ENCODE results near the gene WDFY3. TPM values are rescaled to one million over a fixed set of nuclear protein-coding genes. Genes with fewer than 3 reads are reported as not detected.
"Not testable (repeated sequence)": the region's sequence is repeated elsewhere in the genome, so short reads cannot be mapped to it uniquely, and the experiment has no call there.

Gene WDFY3
- polyA plus RNA-seq, 3 donors = 47.8 to 60.8 (median 53.4) TPM

DNA sequence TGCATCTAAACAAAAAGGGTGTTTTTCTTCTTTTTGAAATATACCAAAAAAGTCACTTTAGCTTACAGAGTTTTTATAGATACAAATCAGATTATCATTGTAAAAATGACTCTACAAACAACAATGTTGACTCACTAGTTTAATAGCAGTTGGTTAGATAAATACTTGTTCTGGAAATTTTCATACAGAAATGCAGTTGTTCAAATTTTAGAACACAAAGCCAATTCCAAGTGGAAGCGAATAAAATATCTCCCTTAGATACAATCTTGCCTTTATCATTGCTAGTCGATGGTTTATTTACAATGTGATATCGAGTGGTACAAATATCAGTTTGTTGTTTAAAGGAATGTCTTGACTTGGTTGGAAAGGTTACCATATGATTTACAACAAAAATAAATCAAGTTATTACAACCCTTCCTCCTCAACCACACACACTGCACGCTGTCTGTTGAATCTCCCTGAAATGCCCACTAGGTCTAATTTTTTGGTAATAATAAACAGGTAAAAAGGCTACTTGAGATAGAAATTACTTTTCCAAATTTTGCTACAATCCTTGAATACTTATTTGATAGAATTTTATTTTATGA is 268.8 kb downstream of the WDFY3 start:
- DNase-seq (ENCODE audit: extremely low read depth in 1 of 11, low read depth in 9 of 11, low spot score in 4 of 11) = no peak

DNA sequence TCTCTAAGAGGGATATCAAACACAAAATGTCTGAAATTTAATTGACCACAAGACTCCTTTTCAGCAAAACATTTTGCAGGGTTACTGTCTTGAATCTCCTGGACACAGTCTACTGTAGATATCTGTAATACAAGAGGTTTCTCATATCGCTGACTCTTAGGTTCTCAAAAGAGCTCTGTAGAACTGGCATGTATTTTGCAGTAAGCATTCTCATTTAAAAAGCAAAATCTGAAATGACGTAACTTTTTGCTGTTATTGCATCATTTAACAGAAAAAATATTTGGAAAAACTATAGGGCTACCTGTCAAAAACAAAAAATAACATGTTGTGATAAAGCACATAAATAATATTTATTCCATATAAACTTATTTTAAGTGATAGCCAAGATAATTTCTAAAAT is 269.3 kb downstream of the WDFY3 start:
- DNase-seq (ENCODE audit: extremely low read depth in 1 of 11, low read depth in 9 of 11, low spot score in 4 of 11) = no peak

DNA sequence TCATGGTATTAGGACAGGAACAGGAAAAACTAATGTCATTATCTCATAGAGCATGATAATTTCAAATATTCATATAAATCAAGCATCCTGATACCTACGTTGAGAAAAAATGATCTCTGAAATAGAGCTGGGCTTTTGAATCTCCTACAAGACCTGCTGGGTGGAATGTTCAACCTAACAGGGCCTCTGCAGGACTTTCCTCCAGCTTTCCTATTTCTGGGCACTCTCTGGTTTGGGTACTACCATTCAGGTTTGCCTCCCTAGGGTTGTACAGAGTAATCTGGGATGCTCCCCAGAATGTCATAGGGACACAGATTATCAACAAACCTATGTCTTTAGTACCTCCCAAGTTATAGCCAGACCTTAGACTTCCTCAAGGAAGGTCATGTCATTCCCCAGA is 274.7 kb downstream of the WDFY3 start:
- DNase-seq (ENCODE audit: extremely low read depth in 1 of 11, low read depth in 9 of 11, low spot score in 4 of 11) = no peak

DNA sequence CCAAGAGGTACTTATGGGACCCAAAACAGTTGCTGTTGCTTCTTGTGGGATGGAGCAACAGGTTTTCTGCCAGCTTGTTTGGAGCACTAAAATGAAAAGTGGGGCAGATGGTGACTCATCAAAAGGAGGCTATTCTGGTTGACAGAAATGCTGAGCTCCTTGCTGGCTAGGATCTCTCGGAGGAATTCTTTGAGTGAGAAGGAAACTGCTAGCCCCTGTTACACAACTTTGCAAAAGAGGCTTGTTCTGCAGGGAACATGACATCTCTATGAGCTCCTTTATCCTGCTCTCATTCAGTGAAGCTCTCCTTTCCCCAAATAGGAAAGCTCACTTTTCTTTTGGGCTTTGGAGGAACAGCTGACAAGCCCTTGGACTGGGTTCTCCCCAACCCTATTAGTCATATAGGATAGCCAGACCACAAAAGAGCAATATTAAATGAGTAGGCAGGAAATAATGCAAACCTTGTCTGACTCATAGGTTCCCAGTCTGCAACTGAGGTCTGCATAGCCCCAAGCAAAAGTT is 275.3 kb downstream of the WDFY3 start:
- DNase-seq (ENCODE audit: extremely low read depth in 1 of 11, low read depth in 9 of 11, low spot score in 4 of 11) = no peak

DNA sequence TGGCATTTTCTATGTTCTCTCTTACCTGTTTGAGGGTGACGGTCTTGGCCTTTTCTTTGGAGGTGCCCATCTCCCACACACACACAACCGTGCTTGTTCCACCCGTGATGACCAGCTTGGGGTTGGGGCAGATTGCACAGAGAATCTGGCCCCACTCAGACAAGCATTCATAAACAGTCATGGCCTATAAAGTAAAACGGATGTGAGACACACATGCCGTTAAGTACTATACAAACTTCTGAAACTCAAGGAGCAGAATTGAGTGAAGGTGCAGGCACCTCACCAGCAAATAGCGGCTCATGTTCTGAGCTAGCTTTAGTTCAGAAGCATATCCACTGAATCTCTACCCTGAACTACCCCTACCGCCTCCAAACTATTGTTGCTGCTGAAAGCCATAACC is 276.0 kb downstream of the WDFY3 start:
- DNase-seq (ENCODE audit: extremely low read depth in 1 of 11, low read depth in 9 of 11, low spot score in 4 of 11) = no peak

DNA sequence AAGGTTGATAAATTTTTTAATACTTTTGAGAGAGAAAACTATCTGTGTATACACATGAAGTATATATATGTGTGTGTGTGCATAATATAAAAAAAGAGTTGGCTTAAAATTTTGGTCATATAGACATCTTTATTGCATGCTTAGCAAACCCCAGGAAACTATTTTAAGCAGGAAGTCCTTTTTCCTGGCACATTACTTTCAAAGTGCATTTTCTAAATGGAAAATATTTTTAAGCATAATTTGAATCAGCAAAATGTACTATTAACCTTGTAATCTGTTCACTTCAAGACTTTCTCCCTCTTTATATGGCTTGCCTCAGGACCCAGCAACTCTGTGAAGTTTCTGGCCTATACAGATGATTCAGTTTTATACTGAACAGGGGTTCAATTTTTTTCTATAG is 277.3 kb downstream of the WDFY3 start:
- DNase-seq (ENCODE audit: extremely low read depth in 1 of 11, low read depth in 9 of 11, low spot score in 4 of 11) = no peak

DNA sequence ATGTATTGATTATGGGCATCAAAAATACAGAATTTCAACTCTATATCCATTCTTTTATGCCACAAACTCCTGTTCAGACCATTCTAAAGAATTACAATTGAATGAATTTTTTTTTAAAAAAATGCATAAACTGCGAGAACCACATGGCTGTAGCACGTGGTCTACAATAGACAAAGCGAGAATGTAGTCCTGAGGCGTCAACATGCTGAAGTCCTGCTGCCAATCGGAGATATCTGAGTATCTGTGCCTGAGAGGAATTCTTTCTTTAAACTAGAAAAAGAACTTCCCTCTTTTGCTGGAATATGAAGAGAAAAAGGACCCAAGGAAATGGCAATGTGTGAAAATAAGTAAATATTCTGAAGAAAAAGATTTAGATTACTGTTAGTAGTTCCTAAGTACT is 277.9 kb downstream of the WDFY3 start:
- no peak for DNase-seq (ENCODE audit: extremely low read depth in 1 of 11, low read depth in 9 of 11, low spot score in 4 of 11)

DNA sequence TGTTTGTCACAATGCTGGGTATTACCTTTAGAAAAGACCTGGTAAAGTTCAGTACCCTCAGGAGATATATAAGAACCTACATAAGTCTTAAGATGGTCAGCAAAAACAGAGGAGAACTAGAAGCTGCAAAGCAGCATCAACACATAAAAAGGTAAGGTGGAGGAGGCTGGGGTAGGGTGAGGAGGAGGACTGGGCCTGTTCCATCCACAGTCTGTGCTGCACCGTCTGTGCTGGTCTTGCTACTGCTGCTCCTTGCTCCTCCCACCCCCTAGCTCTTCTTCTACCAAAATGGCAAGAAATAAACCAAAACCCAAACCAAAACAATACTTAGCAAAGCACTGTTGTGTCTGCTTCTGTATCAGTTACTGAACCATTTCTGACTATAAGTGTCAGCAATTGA is 281.4 kb downstream of the WDFY3 start:
- no peak for DNase-seq (ENCODE audit: extremely low read depth in 1 of 11, low read depth in 9 of 11, low spot score in 4 of 11)

DNA sequence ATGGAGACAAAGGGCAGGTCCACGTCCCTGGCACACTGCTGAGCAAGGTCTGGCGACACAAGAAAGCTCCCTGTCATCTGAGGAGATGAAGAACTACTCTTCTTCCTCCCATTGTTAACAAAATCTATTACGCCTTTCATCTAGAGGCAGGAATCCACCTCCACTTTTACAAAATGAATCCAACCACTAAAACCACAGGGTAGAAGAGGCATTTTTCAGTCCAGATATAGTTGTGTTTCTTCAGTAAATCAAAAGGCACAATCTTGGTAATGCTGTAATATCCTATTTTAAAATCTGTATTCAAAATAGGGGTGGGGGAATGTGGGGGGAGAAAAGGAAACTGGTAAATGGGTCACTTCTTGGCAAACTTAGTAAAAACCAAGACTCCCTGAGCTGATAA is 282.1 kb downstream of the WDFY3 start:
- no peak for DNase-seq (ENCODE audit: extremely low read depth in 1 of 11, low read depth in 9 of 11, low spot score in 4 of 11)

DNA sequence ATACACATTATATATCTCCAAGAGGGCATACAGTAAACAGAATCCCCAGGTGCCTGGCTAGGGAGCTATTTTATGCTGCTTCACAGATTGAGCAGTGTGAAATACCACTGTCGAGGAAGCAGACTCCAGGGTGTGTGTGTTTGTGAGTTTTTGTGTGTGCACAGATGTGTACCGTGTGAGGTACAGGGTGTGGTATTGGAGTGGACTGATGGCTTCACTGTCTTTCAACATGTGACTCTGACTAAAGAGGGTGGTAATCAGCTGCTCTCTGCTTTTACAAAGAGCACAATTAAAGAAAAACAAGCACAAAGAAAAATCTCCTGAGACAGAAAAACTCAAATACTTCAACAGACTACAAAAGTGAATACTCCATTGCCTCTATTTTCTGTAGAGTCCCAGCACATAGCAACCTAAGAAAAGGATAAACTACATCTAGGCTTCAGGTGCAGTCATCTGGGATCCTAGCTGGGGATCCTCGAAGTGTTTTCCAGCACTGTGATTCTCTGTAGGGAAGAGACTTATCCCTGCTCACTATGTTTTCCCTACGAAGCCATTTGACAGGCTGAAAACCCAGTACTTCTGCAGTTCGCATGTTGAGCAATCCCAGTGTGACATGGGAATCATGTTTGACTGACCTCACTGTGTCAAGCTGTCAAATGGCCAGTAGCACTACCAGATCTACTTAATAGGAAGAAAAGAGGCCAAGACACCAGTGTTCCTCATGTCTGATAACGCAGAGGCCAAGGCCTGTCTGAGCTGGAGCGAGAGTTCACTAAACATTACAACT is 283.2 kb downstream of the WDFY3 start:
- DNase-seq (ENCODE audit: extremely low read depth in 1 of 11, low read depth in 9 of 11, low spot score in 4 of 11) = no peak

DNA sequence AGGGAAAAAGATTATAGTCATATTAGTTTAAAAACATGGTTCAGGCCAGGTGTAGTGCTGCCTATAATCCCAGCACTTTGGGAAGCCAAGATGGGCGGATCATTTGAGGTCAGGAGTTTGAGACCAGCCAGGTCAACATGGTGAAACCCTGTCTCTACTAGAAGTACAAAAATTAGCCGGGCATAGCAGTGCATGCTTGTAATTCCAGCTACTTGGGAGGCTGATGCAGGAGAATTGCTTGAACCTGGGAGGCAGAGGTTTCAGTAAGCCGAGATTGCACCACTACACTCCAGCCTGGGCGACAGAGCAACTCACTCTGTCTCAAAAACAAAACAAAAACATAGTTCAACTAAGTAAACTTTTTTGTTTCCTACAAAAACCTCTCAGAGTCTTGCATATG is 283.8 kb downstream of the WDFY3 start:
- DNase-seq (ENCODE audit: extremely low read depth in 1 of 11, low read depth in 9 of 11, low spot score in 4 of 11) = not testable (repeated sequence)

DNA sequence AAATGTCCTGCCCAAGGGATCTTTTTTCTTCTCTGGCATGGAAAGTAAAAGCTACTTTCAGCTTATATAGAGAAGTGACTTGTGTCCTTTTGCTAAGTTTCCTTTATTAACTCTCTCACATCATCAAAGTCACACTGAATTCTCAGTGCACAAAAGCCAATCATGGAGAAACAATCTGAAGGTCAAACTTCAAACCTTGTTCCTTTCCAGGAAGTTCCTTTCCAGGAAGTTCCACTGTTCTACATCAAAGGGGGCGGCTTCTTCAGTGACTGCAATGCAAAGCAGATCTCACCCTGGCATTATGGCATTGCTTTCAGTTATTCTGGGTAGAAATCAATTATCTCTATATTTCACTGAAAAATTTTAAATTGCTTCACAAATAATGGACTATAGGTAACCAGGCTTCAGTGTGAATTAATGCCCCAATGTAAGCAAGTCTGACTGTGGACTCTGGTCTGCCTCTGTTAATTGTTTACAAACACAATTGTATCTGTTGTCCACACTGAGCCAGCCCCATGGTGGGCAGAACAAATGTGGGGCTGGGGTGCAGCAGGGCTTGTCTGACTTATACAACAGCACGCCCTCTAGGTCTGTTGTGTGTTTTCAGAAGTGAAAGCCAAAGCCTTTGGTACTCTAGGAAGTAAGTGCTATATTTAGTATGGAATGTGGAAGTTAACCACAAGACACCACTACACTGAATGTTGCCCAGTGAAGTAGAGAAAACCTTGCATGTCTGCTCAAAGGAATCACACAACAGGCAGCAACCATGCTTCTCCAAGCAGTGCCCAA is 284.8 kb downstream of the WDFY3 start:
- peak in 3 of 11 donors; percentile 12 to 39 (median 16) for DNase-seq (ENCODE audit: extremely low read depth in 1 of 11, low read depth in 9 of 11, low spot score in 4 of 11)

DNA sequence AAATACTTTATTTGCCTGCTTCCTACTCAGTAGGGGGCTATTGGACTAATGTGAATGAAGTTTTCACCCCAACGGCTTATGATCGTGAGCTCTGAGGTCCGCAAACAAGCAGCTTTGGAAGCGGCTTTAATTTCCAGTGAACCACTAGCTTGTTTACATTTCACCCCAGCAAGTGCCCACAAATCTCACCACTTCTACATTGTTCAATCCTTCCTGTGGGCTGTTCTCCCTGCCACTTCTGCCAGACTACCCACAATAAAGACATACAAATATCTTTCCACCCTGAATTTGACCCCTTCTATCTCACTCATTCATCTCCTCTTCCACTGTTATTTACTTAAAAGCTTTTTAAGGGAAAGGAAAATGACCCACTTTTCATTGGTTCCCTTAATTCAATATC is 285.5 kb downstream of the WDFY3 start:
- no peak for DNase-seq (ENCODE audit: extremely low read depth in 1 of 11, low read depth in 9 of 11, low spot score in 4 of 11)

DNA sequence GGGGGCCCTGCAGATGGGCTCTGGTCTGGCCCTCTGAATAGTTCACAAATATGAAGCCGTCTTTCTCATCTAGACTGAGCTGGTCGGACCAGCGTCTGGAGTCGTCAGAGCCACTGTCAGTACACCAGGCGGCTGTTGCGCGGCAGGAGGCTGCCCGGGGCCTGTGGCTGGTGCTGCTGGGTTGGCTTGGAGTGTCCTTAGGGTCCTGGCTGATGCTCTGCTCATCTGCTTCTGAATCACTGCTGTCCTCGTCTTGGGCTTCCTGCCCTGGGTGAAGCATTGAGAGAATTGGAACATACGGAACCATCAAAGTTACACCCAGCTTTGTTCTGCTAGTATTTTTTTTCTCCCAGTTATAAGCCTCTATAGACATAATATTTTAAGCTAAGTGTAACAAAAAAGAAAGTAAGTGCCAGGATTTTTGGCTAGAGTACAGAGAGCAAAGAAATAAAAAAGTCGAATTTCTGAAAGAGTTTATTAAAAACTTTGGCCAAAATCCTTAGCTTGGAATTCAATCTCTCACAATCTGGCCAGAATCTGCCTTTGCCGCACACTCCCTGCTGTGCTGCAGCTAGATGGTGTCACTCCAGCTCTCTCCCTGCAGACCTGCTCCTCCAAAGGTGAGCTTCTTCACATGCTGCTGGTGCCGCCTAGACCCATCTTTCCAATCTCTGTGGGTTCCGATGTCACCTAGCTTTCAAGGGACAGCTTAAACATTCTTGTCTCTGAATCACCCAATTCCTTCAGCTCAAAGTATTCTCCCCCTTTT is 287.3 kb downstream of the WDFY3 start:
- no peak for DNase-seq (ENCODE audit: extremely low read depth in 1 of 11, low read depth in 9 of 11, low spot score in 4 of 11)

DNA sequence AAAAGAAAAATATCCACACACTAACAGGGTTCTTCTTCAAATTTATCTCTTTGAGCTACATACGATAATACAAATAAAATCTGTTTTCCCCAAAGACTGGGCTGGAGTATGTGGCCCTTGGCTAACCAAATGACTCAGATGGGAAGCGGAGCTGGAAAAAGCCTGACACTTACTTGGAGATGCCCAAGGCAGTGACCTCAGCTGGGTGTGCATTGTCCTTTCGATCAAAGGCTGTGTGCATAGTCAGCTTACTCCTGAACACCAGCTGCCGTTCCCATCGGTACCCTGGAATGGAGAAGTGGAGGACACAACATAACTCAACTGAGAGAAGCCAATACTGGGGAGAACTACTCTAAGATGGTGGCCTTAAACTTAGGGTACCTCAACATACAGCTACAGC is 288.5 kb downstream of the WDFY3 start:
- no peak for DNase-seq (ENCODE audit: extremely low read depth in 1 of 11, low read depth in 9 of 11, low spot score in 4 of 11)

DNA sequence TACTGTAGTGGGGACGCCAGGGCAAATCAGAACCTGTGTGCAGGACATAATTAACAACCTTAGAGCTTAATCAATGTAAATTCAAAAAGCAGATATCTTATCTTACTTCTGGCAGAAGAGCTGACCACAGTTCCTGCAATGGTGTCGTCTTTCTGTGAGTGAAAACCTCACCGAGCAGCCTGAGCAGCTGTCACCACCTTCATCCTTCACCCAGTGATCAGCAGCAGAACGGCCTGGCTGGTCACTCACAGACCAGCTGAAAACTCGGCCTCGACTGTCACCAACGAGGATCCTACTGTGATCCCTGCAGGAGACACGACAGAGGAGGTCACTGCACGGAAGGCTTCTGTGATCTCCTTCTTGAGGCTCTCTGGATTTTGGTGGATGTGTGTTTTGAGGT is 289.4 kb downstream of the WDFY3 start:
- no peak for DNase-seq (ENCODE audit: extremely low read depth in 1 of 11, low read depth in 9 of 11, low spot score in 4 of 11)

DNA sequence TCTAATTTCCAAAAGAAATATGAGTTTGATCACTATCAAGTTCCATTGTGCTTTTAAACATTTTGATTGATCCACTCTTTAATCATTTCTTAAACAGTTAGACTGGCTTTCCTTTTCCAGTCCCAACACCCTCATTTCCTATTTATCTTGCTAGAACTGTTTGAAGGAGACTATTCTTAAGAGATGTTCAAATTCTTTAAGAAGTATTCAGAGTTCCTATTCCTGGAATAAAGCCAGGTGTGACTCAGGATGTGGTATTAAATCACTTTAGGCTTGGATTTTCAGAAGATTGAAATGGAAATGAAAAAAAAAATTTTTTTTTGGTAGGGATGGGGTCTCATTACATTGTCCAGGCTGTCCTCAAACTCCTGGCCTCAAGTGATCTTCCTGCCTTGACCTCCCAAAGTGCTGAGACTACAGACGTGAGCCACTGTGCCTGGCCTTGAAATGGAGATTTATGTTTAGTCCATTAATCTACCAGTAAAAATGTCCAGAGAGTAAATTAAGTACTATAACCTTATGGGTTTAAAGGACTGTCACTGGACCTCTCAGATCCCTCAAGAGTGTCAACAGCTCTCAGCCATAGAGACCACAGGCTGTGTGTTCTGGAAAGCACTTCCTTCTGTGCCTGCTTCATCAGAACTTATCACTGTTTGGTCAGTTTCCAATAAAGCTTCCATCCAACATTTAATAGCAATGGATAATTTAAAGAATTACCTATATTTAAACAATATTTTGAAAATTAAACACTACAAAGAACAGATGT is 292.8 kb downstream of the WDFY3 start:
- peak in 5 of 11 donors; percentile 12 to 17 (median 12) for DNase-seq (ENCODE audit: extremely low read depth in 1 of 11, low read depth in 9 of 11, low spot score in 4 of 11)

DNA sequence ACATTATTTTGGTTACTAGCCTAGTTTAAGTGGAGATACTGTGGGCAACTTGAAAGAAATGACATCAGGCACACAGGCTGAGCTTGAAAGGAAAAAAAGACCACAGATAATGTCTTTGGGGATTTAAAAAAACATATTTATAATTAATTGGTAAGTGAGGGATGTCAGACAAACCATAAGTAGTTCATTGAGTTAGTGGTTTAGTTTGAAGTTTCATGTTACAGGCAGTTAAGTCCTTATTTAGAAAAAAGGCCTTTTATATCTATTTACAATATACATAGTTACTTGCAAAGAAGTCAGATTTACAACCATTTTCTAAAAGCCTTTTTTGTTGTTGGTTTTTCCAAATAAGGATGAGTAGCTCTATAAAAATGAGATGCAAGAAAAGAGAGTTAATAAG is 294.3 kb downstream of the WDFY3 start:
- no peak for DNase-seq (ENCODE audit: extremely low read depth in 1 of 11, low read depth in 9 of 11, low spot score in 4 of 11)

DNA sequence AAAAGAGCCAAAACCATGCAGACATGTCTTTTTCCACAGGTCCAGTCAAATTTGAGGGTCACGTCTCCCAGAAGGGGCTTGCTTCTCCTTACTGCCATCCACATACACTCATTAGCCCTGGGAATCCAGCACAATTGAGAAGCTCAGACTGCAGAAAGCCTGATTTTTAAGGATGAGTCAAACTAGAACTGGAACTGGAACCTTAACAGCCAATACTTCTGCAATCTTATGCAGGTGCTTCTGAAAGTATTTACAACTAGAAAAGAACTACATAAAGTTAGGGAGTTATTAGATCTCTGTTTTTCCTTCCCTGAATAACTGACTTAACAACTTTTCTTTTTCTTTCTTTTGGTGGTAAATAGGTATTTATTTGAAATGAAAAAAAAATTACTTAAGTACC is 297.3 kb downstream of the WDFY3 start:
- no peak for DNase-seq (ENCODE audit: extremely low read depth in 1 of 11, low read depth in 9 of 11, low spot score in 4 of 11)
